GM21619 (cell line): ENCODE data around the gene SLC4A1.

Experiments used
- ATAC-seq: cut with Tn5 transposase; IDR thresholded peaks from one replicate; pipeline ENCODE4 v1.9.1; 2021; ENCODE audit not compliant: unreplicated experiment

SLC4A1 gene

GRCh38 chr17:44207319-44207718, 60.6 kb downstream of the SLC4A1 start:
- no peak for ATAC-seq

- ATAC-seq: no peak
Measured at GRCh38 chr17:44206825-44207155, 61.1 kb downstream of the SLC4A1 start.

GRCh38 chr17:44205962-44206824, 61.7 kb downstream of the SLC4A1 start:
- ATAC-seq: no peak

GRCh38 chr17:44204441-44204882, 63.5 kb downstream of the SLC4A1 start:
- no peak for ATAC-seq

- no peak for ATAC-seq
Measured at GRCh38 chr17:44203731-44204440, 64.0 kb downstream of the SLC4A1 start.

- ATAC-seq: no peak
Measured at GRCh38 chr17:44202756-44203155, 65.2 kb downstream of the SLC4A1 start.

GRCh38 chr17:44200478-44201155, 67.3 kb downstream of the SLC4A1 start:
- peak; percentile 11 for ATAC-seq

- ATAC-seq: peak; percentile 57
Measured at GRCh38 chr17:44199553-44200477, 68.1 kb downstream of the SLC4A1 start, which contains the start of gene ATXN7L3. Gene ATXN7L3 (minus strand): TSS chr17:44199884. CDS start chr17:44198070, 1,814 bp downstream.

- ATAC-seq: peak; percentile 20
Measured at GRCh38 chr17:44198721-44199552, 69.0 kb downstream of the SLC4A1 start.
